ENCODE measurements around the gene CALCB. TPM values are rescaled to one million over a fixed set of nuclear protein-coding genes. Genes with fewer than 3 reads are reported as not detected.

Gene CALCB
- total RNA-seq, 1 donor from 2014 or later: not detected

- Histone ChIP-seq H3K9me3 (no peaks in the 10 kb centered on the region), H3K36me3 (no peaks in the 10 kb centered on the region), H3K4me1 (no peaks in the 10 kb centered on the region), H3K4me3 (no peak overlapping the region), H3K27ac (no peak overlapping the region), H3K27me3 (no peaks in the 10 kb centered on the region)
- ATAC-seq (no peak), DNase-seq (no peak)
- TF ChIP-seq, protein P1, sequence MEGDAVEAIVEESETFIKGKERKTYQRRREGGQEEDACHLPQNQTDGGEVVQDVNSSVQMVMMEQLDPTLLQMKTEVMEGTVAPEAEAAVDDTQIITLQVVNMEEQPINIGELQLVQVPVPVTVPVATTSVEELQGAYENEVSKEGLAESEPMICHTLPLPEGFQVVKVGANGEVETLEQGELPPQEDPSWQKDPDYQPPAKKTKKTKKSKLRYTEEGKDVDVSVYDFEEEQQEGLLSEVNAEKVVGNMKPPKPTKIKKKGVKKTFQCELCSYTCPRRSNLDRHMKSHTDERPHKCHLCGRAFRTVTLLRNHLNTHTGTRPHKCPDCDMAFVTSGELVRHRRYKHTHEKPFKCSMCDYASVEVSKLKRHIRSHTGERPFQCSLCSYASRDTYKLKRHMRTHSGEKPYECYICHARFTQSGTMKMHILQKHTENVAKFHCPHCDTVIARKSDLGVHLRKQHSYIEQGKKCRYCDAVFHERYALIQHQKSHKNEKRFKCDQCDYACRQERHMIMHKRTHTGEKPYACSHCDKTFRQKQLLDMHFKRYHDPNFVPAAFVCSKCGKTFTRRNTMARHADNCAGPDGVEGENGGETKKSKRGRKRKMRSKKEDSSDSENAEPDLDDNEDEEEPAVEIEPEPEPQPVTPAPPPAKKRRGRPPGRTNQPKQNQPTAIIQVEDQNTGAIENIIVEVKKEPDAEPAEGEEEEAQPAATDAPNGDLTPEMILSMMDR (IDR thresholded peaks at IDR 0.05): no peak
- intact Hi-C loops (cut with DNase I): no loop called here
These were observed 18.2 kb downstream of the CALCB start for GRCh38 chr11:15091625-15092024.

DNA sequence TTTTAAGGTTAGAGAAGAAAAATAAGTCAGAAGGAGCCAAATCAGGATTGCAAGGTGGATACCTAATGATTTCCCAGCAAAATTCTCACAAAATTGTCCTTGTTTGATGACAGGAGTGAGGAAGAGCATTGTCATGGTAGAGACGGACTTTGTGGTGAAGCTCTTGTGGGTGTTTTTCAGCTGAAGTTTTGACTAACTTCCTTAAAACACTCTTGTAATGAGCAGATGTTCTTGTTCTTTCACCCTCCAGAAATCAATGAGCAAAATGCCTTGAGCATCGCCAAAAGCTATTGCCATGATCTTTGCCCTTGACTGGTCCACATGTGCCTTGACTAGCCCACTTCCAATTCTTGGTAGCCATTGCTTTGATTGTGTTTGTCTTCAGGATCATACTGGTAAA lies 20.0 kb downstream of the CALCB start:
- Histone ChIP-seq H3K4me1 (no peaks in the 10 kb centered on the region), H3K36me3 (no peaks in the 10 kb centered on the region), H3K9me3 (no peaks in the 10 kb centered on the region), H3K27me3 (no peaks in the 10 kb centered on the region), H3K27ac (no peak overlapping the region), H3K4me3 (no peak overlapping the region)
- TF ChIP-seq, protein P1 (IDR thresholded peaks at IDR 0.05): no peak
- intact Hi-C loops (cut with DNase I): no loop called here
- no peak for ATAC-seq
- DNase-seq: no peak

DNA sequence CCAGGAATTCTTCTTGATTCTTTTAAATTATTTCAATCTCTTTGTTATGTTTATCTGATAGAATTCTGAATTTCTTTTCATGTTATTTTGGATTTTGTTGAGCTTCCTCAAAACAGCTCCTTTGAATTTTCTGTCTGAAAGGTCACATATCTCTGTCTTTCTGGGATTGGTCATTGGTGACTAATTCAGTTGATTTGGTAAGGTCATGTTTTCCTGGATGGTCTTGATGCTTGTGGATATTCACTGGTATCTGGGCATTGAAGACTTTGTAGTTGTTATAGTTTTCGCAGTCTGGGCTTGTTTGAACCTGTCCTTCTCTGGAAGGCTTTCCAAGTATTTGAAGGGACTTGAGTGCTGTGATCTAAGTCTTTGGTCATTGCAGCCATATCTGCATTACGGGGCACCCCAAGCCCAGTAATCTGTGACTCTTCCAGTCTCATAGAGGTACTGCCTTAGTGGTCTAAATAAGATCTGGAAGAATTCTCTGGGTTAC lies 22.4 kb downstream of the CALCB start:
- intact Hi-C loops (cut with DNase I): no loop called here

DNA sequence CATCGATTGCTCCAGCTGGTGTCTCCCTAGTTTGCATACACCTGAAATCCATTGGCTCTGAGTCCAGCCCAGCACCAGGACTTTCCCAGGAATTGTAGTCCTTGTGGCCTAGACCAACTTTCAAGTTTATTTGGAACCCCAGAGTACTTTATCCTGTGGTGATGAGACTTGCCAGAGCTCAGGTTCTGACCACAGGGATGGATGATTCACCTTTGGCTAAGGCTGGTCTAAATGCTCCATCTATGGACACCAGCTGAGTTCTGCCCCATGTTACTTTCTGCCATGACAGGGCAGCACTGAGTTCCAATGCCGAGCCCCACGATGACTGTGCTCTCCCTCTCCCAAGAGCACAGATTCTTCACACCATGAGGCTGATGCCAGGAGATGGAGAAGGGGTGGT lies 24.0 kb downstream of the CALCB start:
- no peak overlapping the region for H3K27ac ChIP-seq
- no peaks in the 10 kb centered on the region for H3K36me3 ChIP-seq
- TF ChIP-seq, protein P1 (IDR thresholded peaks at IDR 0.05): no peak
- ATAC-seq (no peak), DNase-seq (no peak)
- intact Hi-C loops (cut with DNase I): no loop called here
- H3K9me3 ChIP-seq: no peaks in the 10 kb centered on the region
- no peaks in the 10 kb centered on the region for H3K27me3 ChIP-seq
- H3K4me1 ChIP-seq: no peaks in the 10 kb centered on the region
- H3K4me3 ChIP-seq: no peak overlapping the region

More for the DNA sequence above, 22.4 kb downstream of the CALCB start:
- H3K27ac ChIP-seq: no peak overlapping the region
- no peaks in the 10 kb centered on the region for H3K9me3 ChIP-seq
- H3K4me3 ChIP-seq: no peak overlapping the region
- no peaks in the 10 kb centered on the region for H3K4me1 ChIP-seq
- no peaks in the 10 kb centered on the region for H3K36me3 ChIP-seq
- ATAC-seq (no peak), DNase-seq (no peak)
- H3K27me3 ChIP-seq: no peaks in the 10 kb centered on the region
- TF ChIP-seq, protein P1 (IDR thresholded peaks at IDR 0.05): no peak

- H3K4me1 ChIP-seq: no peaks in the 10 kb centered on the region
- no peak for ATAC-seq
- no peak overlapping the region for H3K27ac ChIP-seq
- TF ChIP-seq, protein P1 (IDR thresholded peaks at IDR 0.05): no peak
- intact Hi-C loops (cut with DNase I): no loop called here
- H3K36me3 ChIP-seq: no peaks in the 10 kb centered on the region
- no peak for DNase-seq
- no peaks in the 10 kb centered on the region for H3K27me3 ChIP-seq
- no peak overlapping the region for H3K4me3 ChIP-seq
- H3K9me3 ChIP-seq: no peaks in the 10 kb centered on the region
These were observed 25.9 kb downstream of the CALCB start for GRCh38 chr11:15099267-15099666.
